Right renal pelvis (tissue), 4 donors: Measurements from ENCODE around the gene RYR2. TPM values are rescaled to one million over a fixed set of nuclear protein-coding genes. Genes with fewer than 3 reads are reported as not detected.
A peak's percentile ranks its signal among the peaks of the same experiment; 100 is the strongest.
"Not testable (repeated sequence)": the region's sequence is repeated elsewhere in the genome, so short reads cannot be mapped to it uniquely, and the experiment has no call there.

Source experiments
- DNase-seq, 4 donors: peaks; one replicate each; pipeline ENCODE4 v3.0.0-alpha.2; 2013; ENCODE audit warnings: low read depth in 4 of 4, low spot score in 3 of 4, missing footprints in 1 of 4
- polyA plus RNA-seq, 4 donors: library from polyadenylated mRNA; unstranded; fragments of 120-200 nt; gene quantifications; one replicate each; pipeline ENCODE4 v1.2.1, GENCODE V29; 2013; ENCODE audit not compliant: insufficient read length in 4 of 4

The RYR2 gene
- polyA plus RNA-seq, 4 donors: 1.4 to 2.1 (median 1.6) TPM

GRCh38 chr1:237811633-237812032, 769.6 kb downstream of the RYR2 start:
- no peak for DNase-seq

- DNase-seq: no peak
Measured at GRCh38 chr1:237812061-237812460, 770.1 kb downstream of the RYR2 start.

GRCh38 chr1:237814319-237814924, 772.4 kb downstream of the RYR2 start:
- DNase-seq: no peak

- DNase-seq: no peak
Measured at GRCh38 chr1:237817277-237817676, 775.3 kb downstream of the RYR2 start.

- DNase-seq: not testable (repeated sequence)
Measured at GRCh38 chr1:237820634-237821033, 778.6 kb downstream of the RYR2 start.

GRCh38 chr1:237832858-237833257, 790.9 kb downstream of the RYR2 start:
- no peak for DNase-seq

GRCh38 chr1:237834048-237834447, 792.1 kb downstream of the RYR2 start:
- no peak for DNase-seq

GRCh38 chr1:237834461-237834860, 792.5 kb downstream of the RYR2 start:
- no peak for DNase-seq

- no peak for DNase-seq
Measured at GRCh38 chr1:237838320-237838719, 796.3 kb downstream of the RYR2 start.

- DNase-seq: no peak
Measured at GRCh38 chr1:237838904-237839534, 797.0 kb downstream of the RYR2 start.

- DNase-seq: no peak
Measured at GRCh38 chr1:237841485-237841884, 799.5 kb downstream of the RYR2 start.

- not testable (repeated sequence) for DNase-seq
Measured at GRCh38 chr1:237843516-237843915, 801.5 kb downstream of the RYR2 start.

GRCh38 chr1:237851210-237851845, 809.3 kb downstream of the RYR2 start:
- peak in 2 of 4 donors; percentile 7 to 11 for DNase-seq

GRCh38 chr1:237852342-237852741, 810.4 kb downstream of the RYR2 start:
- DNase-seq: no peak

- no peak for DNase-seq
Measured at GRCh38 chr1:237857455-237857854, 815.5 kb downstream of the RYR2 start.

GRCh38 chr1:237858992-237859391, 817.0 kb downstream of the RYR2 start:
- no peak for DNase-seq

GRCh38 chr1:237861944-237862343, 820.0 kb downstream of the RYR2 start:
- no peak for DNase-seq

- no peak for DNase-seq
Measured at GRCh38 chr1:237863234-237863633, 821.2 kb downstream of the RYR2 start.

GRCh38 chr1:237864338-237865244, 822.6 kb downstream of the RYR2 start:
- DNase-seq: peak; percentile 43 to 53 (median 50)

- no peak for DNase-seq
Measured at GRCh38 chr1:237867380-237867888, 825.5 kb downstream of the RYR2 start.
